ENCODE results near the gene ATP6AP2.
A peak's percentile ranks its signal among the peaks of the same experiment; 100 is the strongest.
"Not testable (repeated sequence)": the region's sequence is repeated elsewhere in the genome, so short reads cannot be mapped to it uniquely, and the experiment has no call there.

ATP6AP2 gene

DNA sequence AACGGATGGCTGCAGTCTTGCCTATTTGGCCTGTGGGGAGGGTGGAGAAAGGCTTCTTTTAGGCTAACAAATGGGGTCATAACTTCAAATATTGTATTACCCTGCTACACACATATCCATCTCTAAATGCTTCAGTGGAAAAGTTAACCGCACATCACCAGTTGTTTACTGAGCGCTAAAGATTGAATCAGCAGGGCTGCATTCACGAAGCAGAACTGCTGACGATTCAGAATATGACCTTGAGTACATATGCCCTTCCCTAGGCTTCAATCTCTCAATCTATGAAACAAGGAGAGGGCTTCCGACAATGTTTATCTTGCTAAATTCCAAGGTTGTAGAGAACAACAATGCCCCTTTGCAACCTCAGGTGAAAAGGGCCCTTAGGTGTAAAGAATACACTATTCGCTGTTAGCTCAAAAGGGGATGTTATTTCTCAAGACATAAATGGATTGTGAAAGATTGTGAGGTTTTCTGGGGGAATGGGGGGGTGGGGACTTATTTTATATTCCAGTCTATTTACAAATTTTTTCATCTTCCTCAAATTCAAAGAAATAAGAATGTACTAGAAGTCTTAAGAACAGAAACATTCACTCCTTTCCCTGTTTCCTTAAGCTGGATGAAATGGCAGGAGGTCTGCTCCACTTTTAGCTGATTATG is 2.6 kb upstream of the ATP6AP2 start:
- no peak for DNase-seq

DNA sequence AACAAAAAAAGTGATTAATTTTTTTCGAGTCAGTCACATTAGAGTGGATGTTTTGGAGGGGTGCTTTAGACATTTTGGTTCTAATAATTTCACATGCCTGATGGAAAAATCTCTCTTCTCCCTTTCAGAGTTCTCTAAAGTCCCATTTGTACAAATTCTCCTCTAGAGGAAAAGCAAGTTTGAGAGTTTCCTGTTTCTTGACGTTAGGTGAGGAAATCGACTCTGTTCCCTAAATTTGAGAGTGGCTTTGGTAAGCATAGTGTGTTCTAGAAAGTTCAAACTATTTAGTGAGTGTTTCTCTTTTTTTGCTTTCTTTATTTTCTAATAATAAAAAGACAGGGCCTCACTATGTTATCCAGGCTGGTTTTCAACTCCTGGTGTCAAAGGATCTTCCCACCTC is 1.6 kb upstream of the ATP6AP2 start:
- no peak for DNase-seq

DNA sequence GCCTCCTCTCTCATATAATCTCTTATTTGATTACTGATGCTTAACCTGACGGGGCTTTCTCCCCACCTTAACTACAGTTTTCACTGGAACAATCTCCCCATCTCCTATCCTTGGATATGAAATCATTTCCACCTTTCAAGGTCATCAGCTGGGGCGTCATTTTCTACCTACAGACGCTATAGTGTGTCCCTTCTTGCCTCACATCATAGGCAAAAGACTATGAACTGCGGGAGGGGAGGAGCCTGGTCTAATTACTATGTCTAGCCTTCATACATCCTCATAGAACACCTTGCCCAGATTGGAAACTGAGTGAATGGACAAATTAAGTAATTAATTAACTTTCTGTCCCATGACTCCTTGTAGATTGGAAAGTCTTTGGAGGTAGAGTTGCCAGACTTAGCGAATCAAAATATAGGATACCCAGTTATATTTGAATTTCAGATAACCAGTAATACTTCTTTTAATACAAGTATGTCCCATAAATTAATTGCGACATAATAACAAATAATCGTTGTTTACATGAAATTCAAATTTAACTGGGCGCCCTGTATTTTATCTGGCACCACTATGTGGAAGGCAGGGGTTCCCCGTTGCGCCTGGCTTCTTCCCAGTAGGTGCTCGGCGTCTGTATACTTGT is 752 bp upstream of the ATP6AP2 start:
- no peak for DNase-seq

DNA sequence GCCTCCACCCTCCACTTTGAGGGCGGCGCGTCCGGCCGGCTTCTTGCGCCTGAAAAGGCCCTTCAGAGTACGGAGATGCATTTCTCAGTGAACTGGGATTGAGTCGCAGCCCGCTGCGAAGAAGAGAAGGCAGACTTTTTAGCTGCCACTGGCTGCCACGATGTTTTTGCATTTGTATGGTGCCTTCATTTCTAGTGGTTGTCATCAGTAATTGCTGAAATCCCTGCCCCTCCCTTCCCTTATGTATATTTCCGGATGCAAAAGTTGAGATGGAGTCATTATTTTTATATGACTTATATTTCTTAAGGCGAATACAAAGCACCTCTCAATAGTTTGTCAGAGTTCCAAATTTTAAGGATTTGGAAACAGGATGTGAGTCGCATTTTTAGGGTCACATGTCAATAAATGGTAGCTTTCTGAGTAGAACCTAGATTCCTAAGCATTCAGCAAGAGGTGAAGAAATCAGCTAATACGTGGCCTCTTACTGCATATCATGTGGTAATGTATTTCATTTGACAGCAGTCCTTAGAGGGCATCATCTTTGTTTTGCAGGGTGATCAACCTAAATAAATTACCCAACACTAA is 658 bp downstream of the ATP6AP2 start:
- peak; percentile 33 for DNase-seq

DNA sequence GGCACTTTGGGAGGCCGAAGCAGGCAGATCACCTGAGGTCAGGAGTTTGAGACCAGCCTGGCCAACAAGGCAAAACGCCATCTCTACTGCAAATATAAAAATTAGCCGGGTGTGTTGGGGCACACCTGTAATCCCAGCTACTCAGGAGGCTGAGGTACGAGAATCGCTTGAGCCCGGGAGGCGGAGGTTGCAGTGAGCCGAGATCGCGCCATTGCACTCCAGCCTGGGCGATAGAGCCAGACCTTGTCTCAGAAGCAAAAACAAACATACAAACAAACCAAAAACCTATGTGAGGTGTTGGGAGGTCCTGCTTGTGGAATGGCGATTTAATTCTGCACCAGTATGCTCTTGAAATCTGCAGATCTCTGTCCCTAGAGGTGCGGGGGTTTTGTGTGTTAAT is 1.4 kb downstream of the ATP6AP2 start:
- DNase-seq: not testable (repeated sequence)

DNA sequence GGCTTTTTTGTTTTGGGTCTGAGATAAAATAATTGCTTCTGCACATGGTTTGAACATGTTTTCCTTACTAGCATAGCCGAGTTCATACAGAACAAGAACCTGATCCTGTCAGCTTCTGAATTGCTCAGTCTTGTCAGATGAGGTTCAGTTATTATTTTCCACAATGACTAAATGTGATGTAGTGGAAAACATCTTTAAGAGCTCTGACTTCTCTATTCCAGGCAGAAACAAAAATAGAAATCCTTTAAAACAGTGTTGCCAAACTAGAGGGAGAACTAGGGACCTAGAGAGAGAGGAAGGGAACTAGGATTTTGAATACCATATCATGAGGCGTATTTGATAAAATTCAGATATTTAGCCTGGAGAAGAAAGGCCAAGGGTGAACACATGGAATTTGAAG is 2.0 kb downstream of the ATP6AP2 start:
- DNase-seq: no peak

DNA sequence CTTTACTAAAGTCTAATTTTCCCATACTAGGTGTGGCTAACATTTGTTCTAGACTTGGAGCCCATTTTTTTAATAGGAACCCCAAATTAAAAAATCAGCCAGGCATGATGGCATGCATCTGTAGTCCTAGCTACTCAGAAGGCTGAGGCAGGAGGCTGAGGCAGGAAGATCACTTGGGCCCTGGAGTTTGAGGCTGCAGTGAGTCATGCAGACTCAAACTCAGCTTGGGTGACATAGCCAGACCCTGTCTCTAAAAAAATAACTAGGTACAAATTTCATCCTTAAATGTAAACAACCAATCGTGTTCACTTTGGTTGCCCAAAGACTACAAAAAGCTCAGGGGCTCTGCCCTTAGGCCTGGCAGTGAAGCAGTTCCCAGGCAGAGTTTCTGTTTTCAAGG is 6.9 kb downstream of the ATP6AP2 start:
- not testable (repeated sequence) for DNase-seq

DNA sequence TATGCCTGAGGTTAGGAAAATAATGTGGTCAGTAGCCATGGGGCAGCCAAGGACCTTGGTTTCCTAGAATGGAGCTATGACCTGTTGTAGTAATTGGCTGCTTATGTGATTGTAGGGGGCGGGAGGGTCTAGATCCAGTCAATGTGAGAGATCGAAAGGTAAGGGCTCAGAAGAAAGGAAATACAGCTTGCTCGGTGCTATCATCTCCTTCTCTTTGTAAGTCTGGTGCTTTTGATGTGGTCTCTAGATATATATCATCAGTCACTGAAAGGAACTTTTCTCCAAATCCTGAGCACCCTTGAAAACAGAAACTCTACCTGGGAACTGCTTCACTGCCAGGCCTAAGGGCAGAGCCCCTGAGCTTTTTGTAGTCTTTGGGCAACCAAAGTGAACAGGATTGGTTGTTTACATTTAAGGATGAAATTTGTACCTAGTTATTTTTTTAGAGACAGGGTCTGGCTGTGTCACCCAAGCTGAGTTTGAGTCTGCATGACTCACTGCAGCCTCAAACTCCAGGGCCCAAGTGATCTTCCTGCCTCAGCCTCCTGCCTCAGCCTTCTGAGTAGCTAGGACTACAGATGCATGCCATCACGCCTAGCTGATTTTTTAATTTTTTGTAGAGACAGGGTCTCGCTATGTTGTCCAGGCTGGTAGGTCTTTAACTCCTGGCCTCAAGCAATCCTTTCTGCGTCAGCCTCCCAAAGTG is 9.0 kb downstream of the ATP6AP2 start:
- DNase-seq: not testable (repeated sequence)

DNA sequence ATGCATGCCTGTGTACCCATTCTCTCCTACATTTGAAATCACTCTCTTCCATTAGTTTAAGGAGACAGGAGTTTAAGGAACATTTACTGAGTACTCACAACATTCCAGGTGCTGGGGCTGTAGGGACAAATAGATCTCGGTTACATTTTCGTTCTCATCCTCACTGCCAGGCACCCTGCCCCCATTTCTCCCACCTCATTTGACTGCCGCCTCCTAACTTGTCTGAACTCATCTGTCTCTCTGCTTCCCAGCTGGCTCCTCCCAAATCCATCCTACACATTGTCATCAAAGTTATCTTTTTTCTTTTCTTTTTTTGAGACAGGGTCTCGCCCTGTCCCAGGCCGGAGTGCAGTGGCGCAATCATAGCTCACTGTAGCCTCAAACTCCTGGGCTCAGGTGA is 22.7 kb downstream of the ATP6AP2 start:
- DNase-seq: no peak

DNA sequence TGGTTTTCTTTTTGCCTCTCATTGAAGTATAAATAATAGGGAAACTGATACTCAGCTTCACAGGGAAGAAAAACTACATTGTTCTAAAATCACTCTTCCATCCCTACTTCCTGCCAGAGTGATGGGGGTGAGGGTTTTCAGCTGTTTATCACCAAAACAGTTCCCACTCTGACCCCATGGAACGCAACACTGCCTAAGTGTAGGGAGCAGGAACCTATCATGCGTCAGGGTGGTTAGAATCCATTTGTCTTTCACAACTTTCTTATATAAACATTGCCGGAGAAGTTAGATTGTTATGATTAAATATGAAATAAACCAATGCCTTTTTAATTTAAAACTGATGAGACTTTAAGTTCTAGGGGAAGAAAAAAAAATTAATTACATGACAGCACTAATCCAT is 26.6 kb downstream of the ATP6AP2 start:
- DNase-seq: no peak

DNA sequence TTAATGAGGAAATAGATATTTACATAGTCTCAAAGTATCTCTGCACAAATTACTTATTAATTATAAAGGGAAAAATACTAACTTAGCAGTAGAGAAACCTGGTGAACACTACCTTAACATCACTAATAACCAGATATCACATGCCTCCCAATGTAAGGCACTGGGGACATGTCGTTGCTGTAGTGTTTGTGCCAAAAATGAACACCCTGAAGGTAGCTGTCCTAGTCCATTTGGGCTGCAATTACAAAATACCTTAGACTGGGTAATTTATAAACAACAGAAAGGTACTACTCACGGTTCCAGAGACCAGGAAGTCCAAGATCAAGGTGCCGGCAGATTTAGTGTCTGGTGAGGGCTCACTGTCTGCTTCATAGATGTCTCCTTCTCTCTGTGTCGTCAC is 31.7 kb downstream of the ATP6AP2 start:
- DNase-seq: no peak

DNA sequence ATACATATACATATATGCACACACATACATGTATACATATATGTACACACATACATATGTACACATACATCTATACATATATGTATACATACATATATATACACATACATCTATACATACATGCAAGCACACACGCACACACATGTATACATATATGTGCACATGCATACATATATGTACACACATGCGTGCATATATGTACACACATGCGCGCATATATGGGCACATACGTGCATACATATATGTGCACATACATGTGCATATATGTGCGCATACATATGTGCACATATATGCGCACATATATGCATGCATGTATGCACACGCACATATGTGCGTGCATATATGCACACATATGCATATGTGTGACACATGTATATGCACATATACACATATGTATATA is 35.2 kb downstream of the ATP6AP2 start:
- no peak for DNase-seq

DNA sequence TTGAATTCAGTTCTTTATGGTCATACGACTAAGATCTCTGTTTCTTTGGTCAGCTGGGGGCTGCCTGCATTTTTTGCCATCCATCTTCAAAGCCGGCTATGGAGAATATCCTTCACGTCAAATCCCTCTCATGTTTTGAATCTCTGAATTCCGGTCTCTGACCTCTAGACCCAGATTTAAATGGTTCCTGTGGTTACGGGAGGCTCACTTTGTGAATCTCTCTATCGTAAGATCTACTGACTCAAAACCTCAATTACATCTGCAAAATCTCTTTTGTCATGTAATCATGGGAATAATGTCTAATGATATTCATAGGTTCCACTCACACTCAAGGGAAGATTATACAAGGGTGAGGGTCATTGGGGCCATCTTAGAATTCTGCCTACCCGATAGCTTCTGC is 36.8 kb downstream of the ATP6AP2 start:
- DNase-seq: no peak

DNA sequence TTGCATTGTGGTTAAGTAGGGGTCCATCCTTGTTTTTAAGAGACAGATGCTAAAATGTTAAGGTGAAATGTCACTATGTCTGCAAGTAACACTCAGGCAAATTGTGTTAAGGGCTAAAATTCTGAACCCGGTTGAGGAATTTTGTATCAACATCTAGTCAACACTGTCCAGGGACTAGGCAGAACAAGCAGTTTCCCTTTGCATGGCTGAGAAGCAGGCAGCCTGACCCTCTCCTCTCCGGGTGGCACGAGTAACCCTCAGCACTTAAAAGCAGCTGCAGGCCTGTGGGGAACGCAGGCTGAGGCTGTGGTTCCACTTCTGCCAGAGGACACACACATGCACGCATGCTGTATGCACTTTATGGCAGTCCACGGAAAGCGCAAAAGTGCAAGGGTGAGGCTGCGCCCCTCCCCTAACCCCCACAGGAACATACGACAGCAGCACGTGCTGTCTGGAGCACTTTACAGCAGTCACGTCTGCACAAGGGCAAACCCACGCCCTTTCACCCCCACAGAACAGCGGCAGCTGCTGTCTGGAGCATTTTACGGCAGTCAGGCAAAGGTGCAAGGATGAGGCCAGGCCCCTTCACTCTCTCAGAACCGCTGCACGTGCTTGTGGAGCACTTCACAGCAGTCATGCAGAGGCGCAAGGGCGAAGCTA is 41.8 kb downstream of the ATP6AP2 start:
- no peak for DNase-seq

DNA sequence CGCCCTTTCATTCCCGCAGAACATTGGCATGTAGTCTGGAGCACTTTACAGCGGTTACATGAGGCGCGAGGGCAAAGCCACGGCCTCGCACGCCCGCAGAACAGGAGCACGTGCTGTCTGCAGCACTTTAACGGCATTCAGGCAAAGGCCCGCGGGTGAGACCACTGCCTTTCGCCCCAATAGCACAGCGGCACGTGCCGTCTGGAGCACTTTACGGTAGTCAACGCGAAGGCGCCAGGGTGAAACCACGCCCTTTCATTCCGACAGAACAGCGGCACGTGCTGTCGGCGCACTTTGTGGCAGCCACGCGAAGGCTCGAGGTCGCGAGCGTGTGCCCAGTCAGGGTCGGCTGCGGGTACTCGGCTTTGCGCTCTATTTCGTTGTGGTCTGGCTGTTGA is 42.4 kb downstream of the ATP6AP2 start, which contains the start of gene MPC1L:
Gene MPC1L, plus strand, starts transcription at position 290 of the 398 bp plus-strand sequence. CDS start 138 bp downstream, outside the sequence.
- no peak for DNase-seq

DNA sequence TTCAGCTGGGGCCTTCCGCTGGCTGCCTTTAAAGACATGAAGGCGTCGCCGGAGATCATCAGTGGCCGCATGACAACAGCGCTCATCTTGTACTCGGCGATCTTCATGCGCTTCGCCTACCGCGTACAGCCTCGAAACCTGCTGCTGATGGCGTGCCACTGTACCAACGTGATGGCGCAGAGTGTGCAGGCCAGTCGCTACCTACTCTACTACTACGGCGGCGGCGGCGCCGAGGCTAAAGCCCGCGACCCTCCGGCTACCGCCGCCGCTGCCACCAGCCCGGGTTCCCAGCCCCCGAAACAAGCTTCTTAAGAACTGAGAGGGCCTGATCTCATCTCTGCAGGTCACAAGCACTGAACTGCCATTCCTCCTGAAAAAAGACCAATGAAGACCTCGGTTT is 42.9 kb downstream of the ATP6AP2 start:
- DNase-seq: no peak

DNA sequence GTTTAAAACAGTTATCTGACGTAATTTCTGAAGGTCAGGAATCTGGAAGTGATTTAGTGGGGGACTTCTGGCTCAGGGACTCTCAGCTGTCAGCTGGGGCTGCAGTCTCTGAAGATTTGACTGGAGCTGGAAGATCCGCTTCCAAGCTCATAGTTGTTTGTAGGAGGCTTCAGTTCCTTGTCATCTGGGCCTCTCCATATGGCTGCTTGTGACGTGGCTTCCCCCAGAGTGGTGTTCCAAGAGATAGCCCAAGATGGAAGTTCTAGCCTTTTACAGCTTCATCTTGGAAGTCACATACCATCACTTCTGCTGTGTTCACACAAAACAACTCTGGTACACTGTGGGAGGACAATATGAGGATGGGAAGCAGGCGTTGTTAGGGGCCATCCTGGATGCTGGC is 44.5 kb downstream of the ATP6AP2 start:
- DNase-seq: no peak

DNA sequence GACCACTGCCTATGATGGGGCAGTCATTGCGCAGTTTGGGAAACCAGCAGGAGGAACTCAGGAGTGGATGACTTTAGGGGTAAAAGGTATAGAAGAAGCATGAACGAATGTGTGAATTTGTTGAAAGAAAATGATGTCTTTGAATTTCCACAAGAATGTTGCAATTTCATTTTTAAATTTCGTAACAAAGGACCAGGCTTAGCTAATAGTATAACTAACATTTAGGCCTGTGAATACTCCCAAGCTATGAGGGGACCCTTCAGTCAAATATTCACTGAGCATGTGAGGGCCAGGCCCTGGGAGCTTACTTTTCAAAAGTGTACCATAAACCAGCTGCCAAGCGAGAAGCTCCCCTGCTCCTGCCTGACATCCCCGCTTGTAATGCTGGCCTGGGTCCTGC is 47.7 kb downstream of the ATP6AP2 start:
- DNase-seq: no peak

DNA sequence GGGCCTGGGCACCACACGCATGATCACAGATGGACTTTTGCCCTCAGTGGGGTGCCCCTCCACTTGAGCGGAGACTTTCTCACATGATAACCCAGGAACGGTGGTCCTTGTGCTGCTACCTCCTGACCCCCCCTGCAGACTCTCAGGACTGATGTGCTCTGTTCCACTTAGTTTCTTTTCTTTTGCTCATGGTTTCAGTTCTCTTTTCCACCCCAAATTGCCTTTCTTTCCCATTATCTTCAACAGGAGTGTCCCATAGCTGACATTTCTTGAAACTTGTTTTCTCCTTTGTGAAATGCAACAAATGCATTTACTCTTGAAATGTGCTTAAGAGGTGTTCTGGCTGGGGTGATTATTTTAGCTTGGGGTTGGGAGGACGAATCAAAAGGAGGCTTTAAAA is 51.4 kb downstream of the ATP6AP2 start:
- DNase-seq: no peak

DNA sequence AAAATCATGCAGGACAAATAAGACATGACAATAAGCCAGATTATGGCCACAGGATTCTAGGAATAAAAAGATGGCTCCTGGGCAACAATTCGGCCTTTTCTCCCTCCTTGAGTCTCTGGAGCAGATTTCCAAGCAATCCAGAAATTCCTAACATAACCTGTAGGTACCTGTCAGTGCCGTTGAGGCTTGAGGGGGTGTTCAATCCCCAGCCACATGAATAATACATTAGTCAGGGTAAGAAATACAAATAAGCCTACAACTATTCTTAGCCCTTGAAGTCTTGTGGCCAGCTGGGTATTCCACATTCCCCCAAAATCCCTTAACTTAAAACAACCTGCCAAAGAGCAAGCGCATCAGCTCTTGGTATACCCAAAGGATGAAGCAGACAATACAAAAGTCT is 56.9 kb downstream of the ATP6AP2 start:
- DNase-seq: no peak

DNA sequence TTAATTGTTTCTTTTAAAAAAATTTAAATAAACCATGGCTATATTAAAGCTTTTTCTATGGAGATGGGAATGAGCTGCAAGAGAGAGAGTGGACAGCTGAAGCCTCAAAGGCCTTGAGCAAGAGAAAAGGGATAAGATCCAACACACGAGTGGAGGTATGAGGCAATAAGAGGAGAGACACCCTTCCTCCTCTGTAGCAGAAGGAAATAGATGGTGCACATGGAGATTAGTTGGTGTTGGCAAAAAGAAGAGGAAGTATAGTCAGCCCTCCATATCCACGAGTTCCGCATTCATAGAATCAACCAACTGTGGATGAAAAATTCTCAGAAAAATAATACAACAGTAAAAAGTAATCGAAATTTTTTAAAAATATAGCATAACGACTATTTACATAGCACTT is 63.4 kb downstream of the ATP6AP2 start:
- DNase-seq: no peak

DNA sequence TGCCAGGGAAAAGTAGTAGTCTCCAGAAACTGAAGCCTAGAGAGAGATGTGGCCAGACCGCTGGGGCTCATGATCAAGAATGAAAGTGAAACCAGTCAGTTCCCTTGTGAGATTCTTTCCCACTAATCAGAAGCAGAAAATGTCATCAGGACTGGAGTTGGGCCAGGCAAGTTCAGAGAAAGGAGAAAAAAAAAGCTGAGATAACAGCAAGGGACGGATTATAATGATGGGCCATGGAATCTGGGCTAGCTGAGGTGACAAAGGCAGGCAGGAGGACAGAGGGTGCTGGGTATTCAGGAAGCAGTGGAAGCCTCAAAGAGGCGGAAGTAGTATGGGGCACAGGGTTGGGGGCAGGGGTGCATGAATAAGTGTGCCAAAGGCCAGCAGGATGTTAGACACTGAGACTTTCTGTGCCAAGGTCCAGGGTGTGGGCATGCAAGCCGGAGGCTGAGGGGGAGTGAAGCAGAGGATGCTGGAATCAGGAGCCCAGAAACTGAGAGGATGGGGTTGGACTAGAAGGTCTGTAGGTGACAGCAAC is 64.1 kb downstream of the ATP6AP2 start:
- no peak for DNase-seq
